GM19467 (cell line): ENCODE measurements around the gene ARHGAP42.
"Not testable (repeated sequence)": the region's sequence is repeated elsewhere in the genome, so short reads cannot be mapped to it uniquely, and the experiment has no call there.

ENCODE experiments used
- ATAC-seq: cut with Tn5 transposase; IDR thresholded peaks from one replicate; pipeline ENCODE4 v1.9.1; 2021; ENCODE audit warnings: mild to moderate bottlenecking, moderate library complexity; ENCODE audit not compliant: unreplicated experiment

Gene ARHGAP42

DNA sequence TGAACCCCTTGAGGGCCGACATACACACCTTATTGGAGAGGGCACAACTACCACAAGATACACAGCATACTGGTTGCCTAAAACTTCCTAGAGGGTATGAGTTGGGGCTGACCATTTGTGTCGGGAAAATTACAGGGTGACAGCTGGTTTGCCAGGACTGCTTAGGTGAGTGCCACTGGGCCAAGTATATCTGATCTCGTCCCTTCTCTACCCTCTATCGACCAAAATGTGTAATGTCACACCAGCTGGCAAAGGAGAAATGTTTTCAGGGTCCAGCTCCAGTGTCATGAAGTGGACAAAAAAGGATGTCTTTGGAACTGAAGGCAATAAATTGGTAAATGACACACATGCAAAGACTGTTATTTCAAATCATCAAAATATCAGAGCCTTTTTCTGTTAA is 316.4 kb downstream of the ARHGAP42 start:
- ATAC-seq, result no peak

DNA sequence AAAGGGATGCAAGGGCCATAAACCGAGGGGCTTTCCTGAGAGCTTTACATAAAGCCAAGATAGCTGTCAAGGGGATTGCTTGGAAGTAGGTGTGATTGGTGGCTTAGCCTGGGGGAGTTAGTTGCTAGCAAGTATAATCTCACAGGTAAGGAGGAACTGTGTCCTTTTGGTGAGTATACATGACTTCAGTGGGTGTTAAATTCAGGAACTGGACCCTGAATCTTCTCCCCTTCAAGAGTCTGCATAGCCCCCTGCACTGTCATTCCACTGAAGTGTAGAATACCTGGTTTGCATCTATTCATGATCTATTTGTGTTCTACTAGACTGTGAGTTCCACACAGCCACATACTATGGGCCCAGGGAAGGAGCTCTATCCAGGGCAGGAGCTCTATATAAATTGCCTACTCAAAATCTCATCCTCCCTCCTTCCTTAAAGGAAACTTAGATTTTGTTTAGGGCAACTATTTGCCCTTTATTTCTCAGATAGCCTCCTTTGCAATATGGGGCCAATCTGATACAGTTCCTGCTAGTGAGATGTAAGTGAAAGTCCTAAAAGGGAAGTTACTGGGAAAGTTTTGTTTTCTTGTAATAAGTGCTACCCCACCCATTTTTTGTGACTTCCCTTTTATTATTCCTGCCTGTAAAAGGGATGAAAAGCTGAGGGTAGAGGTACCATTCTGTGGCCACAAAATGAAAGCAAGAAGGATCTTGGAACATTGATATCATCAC is 322.0 kb downstream of the ARHGAP42 start:
- no peak for ATAC-seq

DNA sequence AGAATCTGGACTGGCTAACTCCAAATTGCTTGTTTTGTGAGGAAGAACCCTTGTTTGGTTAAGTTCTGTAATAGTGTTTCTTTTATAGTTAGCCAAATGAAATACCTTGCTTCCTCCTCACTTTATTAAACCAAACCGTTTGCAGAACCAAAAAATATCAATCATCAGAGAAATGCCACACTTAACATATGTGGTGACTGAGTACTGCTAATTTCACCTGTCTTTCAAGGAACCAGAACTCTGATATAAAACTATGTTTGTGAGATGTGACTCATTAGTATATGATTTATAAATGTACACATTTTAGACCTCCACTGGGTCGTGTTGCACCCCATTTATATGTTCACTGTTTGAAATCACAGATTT is 322.6 kb downstream of the ARHGAP42 start:
- ATAC-seq, result no peak

DNA sequence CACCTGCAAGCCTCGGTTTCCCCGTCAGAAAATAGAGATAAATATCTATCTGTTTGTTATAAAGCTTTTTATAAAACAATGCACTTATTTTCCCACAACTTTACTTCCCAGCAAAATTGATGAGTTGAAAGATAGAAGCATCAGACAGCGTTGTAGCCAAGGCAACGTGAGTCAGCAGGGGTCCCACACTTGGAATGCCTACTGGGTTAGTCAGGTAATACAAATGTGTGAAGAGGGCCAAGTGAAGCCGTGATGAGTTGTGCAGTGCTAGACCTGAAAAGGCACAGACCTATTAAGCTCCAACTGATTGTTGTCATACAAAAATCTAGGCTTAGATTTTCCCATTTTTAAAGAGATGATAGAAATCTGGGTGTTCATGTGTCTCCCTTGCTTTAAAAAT is 323.8 kb downstream of the ARHGAP42 start:
- no peak for ATAC-seq

DNA sequence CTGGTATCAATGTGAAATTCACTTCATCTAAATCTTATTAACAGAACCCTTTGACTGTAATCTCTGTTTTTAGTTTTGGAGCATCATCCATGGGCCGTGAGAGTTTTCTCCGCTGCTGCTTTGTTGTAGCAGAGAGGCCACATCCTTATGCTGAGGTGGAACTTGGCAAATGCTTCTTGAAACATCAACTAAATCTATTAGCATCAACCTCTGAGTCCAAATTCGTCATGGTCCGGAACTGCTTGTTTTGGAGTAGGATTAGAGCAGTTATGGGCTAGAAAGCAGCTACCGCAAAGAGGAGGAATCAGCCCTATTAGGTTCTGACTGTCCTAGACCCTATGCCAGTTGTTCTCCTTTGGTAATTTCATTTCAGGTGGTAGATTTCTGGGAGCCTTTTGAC is 324.8 kb downstream of the ARHGAP42 start:
- no peak for ATAC-seq

DNA sequence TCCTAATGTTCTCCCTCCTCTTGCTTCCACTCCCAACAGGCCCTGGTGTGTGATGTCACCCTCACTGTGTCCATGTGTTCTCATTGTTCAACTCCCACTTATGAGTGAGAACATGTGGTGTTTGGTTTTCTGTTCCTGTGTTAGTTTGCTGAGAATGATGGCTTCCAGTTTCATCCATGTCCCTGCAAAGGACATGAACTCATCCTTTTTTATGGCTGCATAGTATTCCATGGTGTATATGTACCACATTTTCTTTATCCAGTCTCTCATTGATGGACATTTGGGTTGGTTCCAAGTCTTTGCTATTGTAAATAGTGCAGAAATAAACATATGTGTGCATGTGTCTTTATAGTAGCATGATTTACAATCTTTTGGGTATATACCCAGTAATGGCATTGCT is 326.6 kb downstream of the ARHGAP42 start:
- not testable (repeated sequence) for ATAC-seq

DNA sequence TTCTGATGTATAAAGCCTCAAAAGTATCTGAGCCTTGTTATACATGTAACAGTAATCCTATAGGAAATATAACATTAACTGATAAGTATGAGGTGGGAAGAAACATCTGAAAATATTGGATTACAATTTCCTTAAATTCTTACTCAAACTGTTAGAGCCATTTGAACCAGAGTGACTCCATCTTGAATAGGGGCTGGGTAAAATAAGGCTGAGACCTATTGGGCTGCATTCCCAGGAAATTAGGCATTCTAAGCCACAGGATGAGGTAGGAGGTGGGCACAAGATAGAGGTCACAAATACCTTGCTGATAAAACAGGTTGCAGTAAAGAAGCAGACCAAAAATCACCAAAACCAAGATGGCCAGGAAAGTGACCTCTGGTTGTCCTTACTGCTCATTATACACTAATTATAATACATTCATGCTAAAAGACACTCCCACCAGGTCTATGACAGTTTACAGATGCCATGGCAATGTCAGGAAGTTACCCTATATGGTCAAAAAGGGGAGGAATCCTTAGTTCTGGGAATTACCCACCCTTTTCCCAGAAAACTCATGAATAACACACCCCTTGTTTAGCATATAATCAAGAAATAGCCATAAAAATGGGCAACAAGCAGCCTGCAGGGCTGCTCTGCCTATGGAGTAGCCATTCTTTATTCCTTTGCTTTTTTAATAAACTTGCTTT is 327.7 kb downstream of the ARHGAP42 start:
- ATAC-seq, result no peak

DNA sequence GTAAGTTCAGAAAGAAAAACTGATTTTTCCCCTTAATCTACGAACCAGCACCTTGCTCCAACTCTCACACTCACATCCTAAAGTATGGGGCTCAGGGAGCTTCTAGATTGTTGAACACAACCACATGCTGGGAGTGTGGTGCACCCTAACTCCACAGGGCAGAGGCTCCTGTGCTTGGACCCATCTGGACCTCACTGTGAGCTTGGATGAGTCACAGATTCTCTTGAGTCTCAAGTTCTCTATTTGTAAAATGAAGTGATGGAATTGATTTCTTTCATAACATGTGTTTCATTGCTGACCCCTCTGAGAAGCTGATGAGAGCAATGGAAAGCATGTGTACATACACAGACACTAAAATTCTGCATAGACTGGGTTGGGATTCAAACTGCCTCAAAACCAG is 332.8 kb downstream of the ARHGAP42 start:
- no peak for ATAC-seq

DNA sequence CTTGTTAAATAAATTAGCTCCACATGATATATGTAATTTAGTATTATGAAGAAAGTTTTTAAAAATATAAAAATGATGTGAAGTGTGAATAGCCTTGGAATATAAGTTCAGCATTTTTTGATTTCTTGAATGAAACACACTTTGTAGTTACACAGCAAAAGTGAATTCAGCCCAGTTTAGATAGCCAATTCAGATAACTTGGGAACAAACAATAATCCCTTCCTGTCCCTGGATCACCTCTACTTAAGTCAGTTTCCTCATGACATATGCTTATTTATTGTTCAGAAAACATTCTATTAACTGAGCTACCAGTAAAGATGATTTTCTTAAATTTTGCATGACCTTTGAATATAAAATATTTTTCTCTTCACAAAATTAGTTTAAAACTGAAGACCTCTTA is 335.2 kb downstream of the ARHGAP42 start:
- no peak for ATAC-seq

DNA sequence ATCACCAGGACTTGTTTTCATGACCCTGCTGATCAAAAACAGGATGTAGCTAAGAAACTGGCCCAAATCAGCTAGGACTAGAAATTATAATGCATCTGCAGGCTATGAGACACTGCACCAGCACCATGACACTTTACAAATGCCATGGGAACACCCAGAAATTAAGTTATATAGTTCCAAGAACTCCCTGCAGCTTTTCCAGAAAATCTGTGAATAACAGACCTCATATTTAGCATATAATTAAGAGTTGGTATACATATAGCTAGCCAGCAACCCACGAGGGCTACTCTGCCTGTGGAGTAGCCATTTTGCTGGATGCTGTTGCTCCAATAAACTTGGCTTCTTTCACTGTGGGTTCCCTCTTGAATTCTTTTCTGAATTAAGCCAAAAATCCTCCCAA is 341.6 kb downstream of the ARHGAP42 start:
- no peak for ATAC-seq

DNA sequence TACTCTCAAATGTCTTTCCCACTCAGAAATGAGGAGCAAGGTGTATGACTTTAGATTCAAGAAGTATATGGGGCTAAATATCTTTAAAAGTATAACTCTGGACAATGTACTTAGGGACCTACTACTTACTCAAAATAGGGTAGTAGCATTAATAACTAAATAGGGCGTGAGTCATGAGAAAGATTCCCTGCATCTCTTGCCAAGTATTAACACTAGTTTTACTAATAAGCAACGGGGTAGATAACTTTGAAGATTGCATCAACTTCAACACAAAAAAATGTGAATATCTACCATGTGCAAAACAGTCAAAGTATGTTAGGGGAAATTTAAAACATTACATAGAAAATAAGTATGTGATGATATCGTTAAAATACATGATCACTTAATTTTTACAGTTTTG is 342.9 kb downstream of the ARHGAP42 start:
- no peak for ATAC-seq

DNA sequence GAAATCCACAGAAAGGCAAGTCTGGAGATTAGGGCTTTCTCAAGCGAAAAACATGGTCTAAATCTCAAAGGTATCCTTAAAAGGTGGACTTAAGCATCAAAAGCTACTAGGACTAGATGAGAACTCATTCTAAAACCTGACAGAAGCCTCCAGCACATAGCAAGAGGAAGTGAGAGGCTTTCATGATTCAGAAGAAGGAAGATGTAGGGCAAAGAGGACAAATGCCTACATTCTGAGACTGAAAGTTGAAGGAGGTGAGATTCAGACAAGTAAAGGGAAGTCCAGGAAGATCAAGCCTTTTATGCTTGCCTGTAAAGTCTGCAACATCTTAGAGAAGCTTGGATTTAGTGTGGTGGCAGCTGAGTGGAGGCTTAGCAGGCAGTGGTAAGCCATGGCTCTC is 343.6 kb downstream of the ARHGAP42 start:
- no peak for ATAC-seq

DNA sequence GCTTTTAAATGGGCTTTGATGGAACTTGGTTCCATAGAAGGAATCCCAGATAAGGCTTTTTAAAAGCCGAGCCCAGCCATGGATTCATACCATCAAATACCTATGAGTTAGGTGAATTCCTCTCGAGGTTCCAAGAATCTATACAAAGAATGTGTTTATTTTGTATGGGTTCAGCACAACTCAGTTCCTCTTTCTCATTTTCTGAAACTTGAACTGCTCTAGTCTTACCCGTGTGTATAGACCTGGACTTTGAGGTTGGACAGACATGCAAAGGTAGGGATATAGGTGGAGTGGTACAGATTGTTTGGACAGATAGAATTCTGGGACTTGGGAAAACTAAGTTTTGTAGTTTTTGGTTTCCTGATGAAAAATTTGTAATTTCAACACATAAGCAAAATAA is 344.6 kb downstream of the ARHGAP42 start:
- ATAC-seq, result no peak

DNA sequence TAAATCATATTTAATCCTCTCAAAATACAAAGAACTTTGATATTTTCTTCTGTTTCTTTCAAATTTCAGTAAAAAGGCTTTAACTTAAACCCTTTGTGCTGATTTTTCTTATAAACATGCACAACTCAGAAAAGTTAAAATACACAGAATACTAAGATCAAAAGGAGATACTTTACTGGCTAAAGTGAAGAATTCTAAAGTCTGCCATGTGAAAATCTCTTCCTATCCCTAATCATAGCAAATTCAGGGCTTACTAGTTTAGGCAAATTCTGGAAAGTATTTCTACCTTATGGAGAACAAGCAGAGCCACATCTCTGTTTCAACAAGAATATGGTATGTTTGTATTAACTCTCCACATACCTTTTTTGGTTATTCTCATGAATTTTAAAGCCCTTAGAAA is 345.9 kb downstream of the ARHGAP42 start:
- no peak for ATAC-seq

DNA sequence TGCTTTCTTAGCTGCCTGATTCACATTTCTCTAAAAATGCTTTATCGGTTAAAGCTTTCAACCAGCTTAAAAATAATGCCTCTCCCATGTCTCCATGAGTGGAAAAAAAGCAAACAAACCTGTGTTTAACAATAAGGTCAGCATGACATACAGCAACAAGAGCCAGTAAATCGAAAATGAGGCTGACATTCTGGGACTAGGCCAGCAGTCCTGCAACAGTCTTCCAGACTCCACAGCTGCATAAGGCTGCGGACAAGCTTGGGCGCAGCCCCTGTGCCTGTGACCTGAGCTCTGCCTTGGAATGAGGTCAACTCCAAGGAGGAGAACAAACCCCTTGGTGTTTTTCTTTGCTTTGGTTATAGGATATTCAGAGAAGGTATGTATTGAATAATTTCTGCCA is 347.0 kb downstream of the ARHGAP42 start:
- no peak for ATAC-seq

DNA sequence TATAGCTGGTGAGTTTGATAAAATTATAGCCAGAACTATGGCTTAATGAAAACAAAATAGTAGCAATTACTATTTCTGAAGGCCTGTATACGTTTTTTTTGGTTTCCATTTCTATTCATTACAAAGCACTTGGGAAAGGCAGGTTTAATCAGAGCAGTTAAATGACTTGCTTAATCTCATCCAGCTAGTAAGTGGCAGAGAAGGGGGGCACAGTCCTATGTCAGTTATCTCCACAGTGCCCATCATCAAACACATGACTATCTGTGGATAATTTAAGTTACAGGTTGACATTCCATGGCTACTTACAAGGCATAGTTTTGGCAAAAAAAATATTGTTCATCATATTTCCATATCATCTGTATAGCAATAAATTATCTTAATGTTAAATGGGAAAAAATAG is 348.8 kb downstream of the ARHGAP42 start:
- ATAC-seq, result no peak
